HCT116 (cell line): ENCODE results near the gene IFI27. TPM values are rescaled to one million over a fixed set of nuclear protein-coding genes. Genes with fewer than 3 reads are reported as not detected.

ENCODE experiments used
- ATAC-seq: fragments of 200-7000 bp; cut with Tn5 transposase; 2 replicates; pipeline ENCODE4 v1.9.1; 2020; ENCODE audit warnings: mild to moderate bottlenecking, moderate library complexity
- BruUV-seq: library from RNA; stranded (reverse); fragments of 400-500 nt; replicated peaks from 2 replicates; lab custom pipeline; 2021; lab: Mats Ljungman, UMichigan
- CTCF ChIA-PET: fragments of 300-600 bp; sonication (Branson Sonifier 250); formaldehyde crosslinking; loops from one replicate; lab custom pipeline; 2021; ENCODE audit warnings: antibody characterized with exemption; lab: Charles Lee
- POLR2A ChIA-PET: fragments of 300-600, 350-600 bp; sonication (Branson Sonifier 250); formaldehyde crosslinking; loops from one replicate; lab custom pipeline; 2021; ENCODE audit warnings: antibody characterized with exemption; lab: Charles Lee
- RAD21 ChIA-PET, 2 experiments: fragments of 300-600 bp; sonication (Branson Sonifier 250); formaldehyde crosslinking; loops; one replicate each; lab custom pipeline; 2023; ENCODE audit warnings: low total read pairs in 2 of 2; ENCODE audit not compliant: uncharacterized antibody in 2 of 2, unreplicated experiment in 2 of 2, low non-redundant PET in 1 of 2; lab: Charles Lee
- DNase-seq: peaks from one replicate; pipeline ENCODE4 v3.0.0-alpha.2; 2010; ENCODE audit warnings: low read depth, low spot score
- H2AFZ ChIP-seq: fragments of 200-600 bp; shearing (Covaris generic), sonication (generic); 2 replicates; pipeline ENCODE4 v1.6.1; 2017; ENCODE audit warnings: low read depth, mixed run types, mixed read lengths, antibody characterized with exemption, low read length; ENCODE audit not compliant: poor library complexity, severe bottlenecking
- H3K27ac ChIP-seq: 2 replicates; pipeline ENCODE4 v1.5.1; 2012; ENCODE audit warnings: low read depth, low read length
- H3K27me3 ChIP-seq: fragments of 200-600 bp; sonication (generic); 2 replicates; pipeline ENCODE4 v1.6.1; 2016; ENCODE audit warnings: mixed run types, low read length, mixed read lengths; ENCODE audit not compliant: insufficient read depth
- H3K36me3 ChIP-seq, 2 experiments: fragments of 200-500 bp in 1 of 2; fragments of 200-600 bp in 1 of 2; sonication (Bioruptor generic) in 1 of 2; sonication (generic) in 1 of 2; 2 replicates each; pipeline versions ENCODE4 v1.5.1 to v1.6.1; 2014 to 2016; ENCODE audit warnings: low read length in 2 of 2, inconsistent platforms in 1 of 2, mixed read lengths in 1 of 2, mixed run types in 1 of 2; ENCODE audit not compliant: insufficient read depth in 2 of 2, control insufficient read depth in 1 of 2
- H3K4me1 ChIP-seq, 2 experiments: fragments of 200-600 bp in 1 of 2; sonication (generic) in 1 of 2; 2 replicates each; pipeline versions ENCODE4 v1.5.1 to v1.6.1; 2012 to 2017; ENCODE audit warnings: low read length in 2 of 2, inconsistent platforms in 1 of 2, mild to moderate bottlenecking in 1 of 2, mixed read lengths in 1 of 2, mixed run types in 1 of 2, moderate library complexity in 1 of 2; ENCODE audit not compliant: insufficient read depth in 2 of 2, control insufficient read depth in 1 of 2
- H3K4me2 ChIP-seq: fragments of 200-600 bp; sonication (generic); 2 replicates; pipeline ENCODE4 v1.6.1; 2017; ENCODE audit warnings: mixed run types, low read length, mixed read lengths
- H3K4me3 ChIP-seq, 2 experiments: fragments of 200-600 bp in 1 of 2; sonication (generic) in 1 of 2; replicated peaks in 1 of 2; 2 replicates each; pipeline ENCODE4 v1.5.1; 2011 to 2016; ENCODE audit warnings: low read length in 2 of 2, control low read depth in 1 of 2, low read depth in 1 of 2, mild to moderate bottlenecking in 1 of 2, mixed read lengths in 1 of 2, mixed run types in 1 of 2
- H3K79me2 ChIP-seq: fragments of 200-600 bp; sonication (generic); 2 replicates; pipeline ENCODE4 v1.6.1; 2017; ENCODE audit warnings: mild to moderate bottlenecking, mixed run types, low read length, moderate library complexity, mixed read lengths; ENCODE audit not compliant: insufficient read depth
- H3K9ac ChIP-seq: fragments of 200-600 bp; sonication (generic); 2 replicates; pipeline ENCODE4 v1.6.1; 2016; ENCODE audit warnings: low read length, mixed read lengths
- H3K9me2 ChIP-seq: fragments of 200-600 bp; sonication (generic), shearing (Covaris generic); 2 replicates; pipeline ENCODE4 v1.6.1; 2017; ENCODE audit warnings: mixed run types, mild to moderate bottlenecking, moderate library complexity; ENCODE audit not compliant: insufficient read depth
- H3K9me3 ChIP-seq, 2 experiments: fragments of 200-500 bp in 1 of 2; fragments of 200-600 bp in 1 of 2; sonication (Bioruptor generic) in 1 of 2; sonication (generic) in 1 of 2; 2 replicates each; pipeline ENCODE4 v1.6.1; 2014 to 2017; ENCODE audit warnings: low read length in 2 of 2, mixed read lengths in 2 of 2, inconsistent platforms in 1 of 2, low read depth in 1 of 2, mild to moderate bottlenecking in 1 of 2, mixed run types in 1 of 2, moderate library complexity in 1 of 2; ENCODE audit not compliant: control insufficient read depth in 1 of 2, insufficient read depth in 1 of 2
- H4K20me1 ChIP-seq: fragments of 200-600 bp; sonication (generic), shearing (Covaris generic); 2 replicates; pipeline ENCODE4 v1.6.1; 2017; ENCODE audit warnings: mixed run types, mild to moderate bottlenecking, moderate library complexity; ENCODE audit not compliant: insufficient read depth
- EZH2 ChIP-seq: fragments of 200-600 bp; sonication (generic); IDR thresholded peaks from 2 replicates; pipeline ENCODE4 v1.6.1; 2017; ENCODE audit warnings: antibody characterized with exemption, mixed run types
- JUND ChIP-seq: IDR thresholded peaks from 2 replicates; pipeline ENCODE4 v1.6.1; 2012
- SIN3A ChIP-seq: IDR thresholded peaks from 2 replicates; pipeline ENCODE4 v1.6.1; 2012; ENCODE audit warnings: low read depth
- SP1 ChIP-seq: IDR thresholded peaks from 2 replicates; pipeline ENCODE4 v1.6.1; 2012; ENCODE audit warnings: low read depth
- YY1 ChIP-seq: IDR thresholded peaks from 2 replicates; pipeline ENCODE4 v1.6.1; 2011; ENCODE audit warnings: low read length, low read depth, moderate library complexity, mild to moderate bottlenecking; ENCODE audit not compliant: insufficient replicate concordance; ENCODE audit errors: extremely low read depth
- intact Hi-C: fragments of 100-400 bp; cut with micrococcal nuclease; formaldehyde crosslinking; loops from 2 replicates; pipeline ENCODE4 v1.10.0; 2022
- total RNA-seq: library from RNA; stranded (reverse); gene quantifications from one replicate; pipeline ENCODE4 v1.2.1, GENCODE V29; 2021; ENCODE audit not compliant: unreplicated experiment
- TF ChIP-seq, protein P1 (sequence below): IDR thresholded peaks from 2 replicates; pipeline ENCODE4 v1.6.1; 2011; ENCODE audit warnings: mild to moderate bottlenecking, low read length, moderate library complexity; ENCODE audit not compliant: insufficient replicate concordance; ENCODE audit errors: extremely low read depth
- TF ChIP-seq, protein P2 (sequence below): IDR thresholded peaks from 2 replicates; pipeline ENCODE4 v1.6.1; 2012; ENCODE audit warnings: low read depth

Gene IFI27
- total RNA-seq, 1 experiment from 2014 or later = 3.8 TPM

DNA sequence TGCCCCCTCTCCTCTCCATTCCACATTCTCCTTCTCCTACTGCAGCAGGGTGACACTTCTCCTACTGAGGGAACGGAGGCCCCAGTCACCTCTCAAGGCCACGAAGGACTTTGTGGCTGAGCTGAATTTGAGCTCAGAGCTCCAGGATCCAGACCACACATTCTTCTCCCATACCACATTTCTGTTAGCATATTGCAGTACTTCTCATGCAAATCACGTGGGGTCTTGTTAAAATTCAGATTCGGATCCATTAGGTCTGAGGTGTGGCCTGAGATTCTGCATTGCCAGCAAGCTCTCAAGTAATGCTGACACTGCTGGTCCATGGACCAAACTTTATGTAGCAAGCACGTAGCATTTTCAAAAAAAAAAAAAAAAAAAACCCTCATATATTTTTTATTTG is 28.5 kb downstream of the IFI27 start:
- CTCF ChIA-PET = interaction anchor here (1.9 kb wide), 1 partner anchor 199 kb away, joined by 6 read pairs; no protein-coding TSS in a partner anchor
- Histone ChIP-seq H3K4me1 (peaks cover 0 to 3% of the 10 kb centered on the region in 2 experiments; a peak in 1 of 4 replicates), H3K4me2 (no peak overlapping the region), H3K79me2 (no peaks in the 10 kb centered on the region), H3K9me2 (no peaks in the 10 kb centered on the region), H3K4me3 (no peak overlapping the region)
- intact Hi-C loops = loop anchor here (10.0 kb wide), 2 partner anchors 396 to 546 kb away; no protein-coding TSS in a partner anchor
- BruUV-seq = no TSS peak
- TF ChIP-seq, protein P1, sequence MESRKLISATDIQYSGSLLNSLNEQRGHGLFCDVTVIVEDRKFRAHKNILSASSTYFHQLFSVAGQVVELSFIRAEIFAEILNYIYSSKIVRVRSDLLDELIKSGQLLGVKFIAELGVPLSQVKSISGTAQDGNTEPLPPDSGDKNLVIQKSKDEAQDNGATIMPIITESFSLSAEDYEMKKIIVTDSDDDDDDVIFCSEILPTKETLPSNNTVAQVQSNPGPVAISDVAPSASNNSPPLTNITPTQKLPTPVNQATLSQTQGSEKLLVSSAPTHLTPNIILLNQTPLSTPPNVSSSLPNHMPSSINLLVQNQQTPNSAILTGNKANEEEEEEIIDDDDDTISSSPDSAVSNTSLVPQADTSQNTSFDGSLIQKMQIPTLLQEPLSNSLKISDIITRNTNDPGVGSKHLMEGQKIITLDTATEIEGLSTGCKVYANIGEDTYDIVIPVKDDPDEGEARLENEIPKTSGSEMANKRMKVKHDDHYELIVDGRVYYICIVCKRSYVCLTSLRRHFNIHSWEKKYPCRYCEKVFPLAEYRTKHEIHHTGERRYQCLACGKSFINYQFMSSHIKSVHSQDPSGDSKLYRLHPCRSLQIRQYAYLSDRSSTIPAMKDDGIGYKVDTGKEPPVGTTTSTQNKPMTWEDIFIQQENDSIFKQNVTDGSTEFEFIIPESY = no peak
- TF ChIP-seq YY1 (no peak), SP1 (no peak), SIN3A (no peak), JUND (no peak), EZH2 (no peak)
- TF ChIP-seq, protein P2, sequence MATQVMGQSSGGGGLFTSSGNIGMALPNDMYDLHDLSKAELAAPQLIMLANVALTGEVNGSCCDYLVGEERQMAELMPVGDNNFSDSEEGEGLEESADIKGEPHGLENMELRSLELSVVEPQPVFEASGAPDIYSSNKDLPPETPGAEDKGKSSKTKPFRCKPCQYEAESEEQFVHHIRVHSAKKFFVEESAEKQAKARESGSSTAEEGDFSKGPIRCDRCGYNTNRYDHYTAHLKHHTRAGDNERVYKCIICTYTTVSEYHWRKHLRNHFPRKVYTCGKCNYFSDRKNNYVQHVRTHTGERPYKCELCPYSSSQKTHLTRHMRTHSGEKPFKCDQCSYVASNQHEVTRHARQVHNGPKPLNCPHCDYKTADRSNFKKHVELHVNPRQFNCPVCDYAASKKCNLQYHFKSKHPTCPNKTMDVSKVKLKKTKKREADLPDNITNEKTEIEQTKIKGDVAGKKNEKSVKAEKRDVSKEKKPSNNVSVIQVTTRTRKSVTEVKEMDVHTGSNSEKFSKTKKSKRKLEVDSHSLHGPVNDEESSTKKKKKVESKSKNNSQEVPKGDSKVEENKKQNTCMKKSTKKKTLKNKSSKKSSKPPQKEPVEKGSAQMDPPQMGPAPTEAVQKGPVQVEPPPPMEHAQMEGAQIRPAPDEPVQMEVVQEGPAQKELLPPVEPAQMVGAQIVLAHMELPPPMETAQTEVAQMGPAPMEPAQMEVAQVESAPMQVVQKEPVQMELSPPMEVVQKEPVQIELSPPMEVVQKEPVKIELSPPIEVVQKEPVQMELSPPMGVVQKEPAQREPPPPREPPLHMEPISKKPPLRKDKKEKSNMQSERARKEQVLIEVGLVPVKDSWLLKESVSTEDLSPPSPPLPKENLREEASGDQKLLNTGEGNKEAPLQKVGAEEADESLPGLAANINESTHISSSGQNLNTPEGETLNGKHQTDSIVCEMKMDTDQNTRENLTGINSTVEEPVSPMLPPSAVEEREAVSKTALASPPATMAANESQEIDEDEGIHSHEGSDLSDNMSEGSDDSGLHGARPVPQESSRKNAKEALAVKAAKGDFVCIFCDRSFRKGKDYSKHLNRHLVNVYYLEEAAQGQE = no peak
- TF ChIP-seq, all 23 proteins: peak for 0
- no peaks in the 10 kb centered on the region for H3K9me3 ChIP-seq
- RAD21 ChIA-PET = no interaction called here
- H4K20me1 ChIP-seq = no peaks in the 10 kb centered on the region
- POLR2A ChIA-PET = no interaction called here
- H3K36me3 ChIP-seq = no peaks in the 10 kb centered on the region
- ATAC-seq = no peak
- H3K27ac ChIP-seq = no peak overlapping the region
- no peak overlapping the region for H2AFZ ChIP-seq
- DNase-seq = no peak
- no peaks in the 10 kb centered on the region for H3K27me3 ChIP-seq
- no peak overlapping the region for H3K9ac ChIP-seq
